Natural killer cell (primary cell): ENCODE data around the gene ABCG1. TPM values are rescaled to one million over a fixed set of nuclear protein-coding genes. Genes with fewer than 3 reads are reported as not detected.

Experiments used
- ATAC-seq, 3 donors: fragments of 150-1000 bp in 2 of 3; fragments of 200-7000 bp in 1 of 3; cut with Tn5 transposase; 1 replicate in 1 of 3; 2 replicates in 2 of 3; pipeline ENCODE4 v1.10.0; 2021; ENCODE audit warnings: mild to moderate bottlenecking in 2 of 3, moderate library complexity in 2 of 3
- DNase-seq, 2 donors: peaks; one replicate each; pipeline versions ENCODE4 v3.0.0 to v3.0.0-alpha.2; 2013 to 2021; ENCODE audit warnings: mixed read lengths in 1 of 2
- H3K27ac ChIP-seq: one replicate; pipeline ENCODE4 v1.5.1; 2013; ENCODE audit warnings: mild to moderate bottlenecking, low read length
- H3K27me3 ChIP-seq: one replicate; pipeline ENCODE4 v1.6.1; 2013; ENCODE audit warnings: low read length; ENCODE audit not compliant: control insufficient read depth, insufficient read depth
- H3K36me3 ChIP-seq: one replicate; pipeline ENCODE4 v1.6.1; 2013; ENCODE audit warnings: low read length; ENCODE audit not compliant: control insufficient read depth, insufficient read depth
- H3K4me1 ChIP-seq: one replicate; pipeline ENCODE4 v1.6.1; 2013; ENCODE audit warnings: low read length; ENCODE audit not compliant: control insufficient read depth, insufficient read depth
- H3K4me3 ChIP-seq: one replicate; pipeline ENCODE4 v1.5.1; 2013; ENCODE audit warnings: low read length
- H3K9me3 ChIP-seq: one replicate; pipeline ENCODE4 v1.6.1; 2013; ENCODE audit warnings: low read length; ENCODE audit not compliant: control insufficient read depth, insufficient read depth
- H3K27ac Mint-ChIP-seq, 2 donors: one replicate each; pipeline ENCODE4 v1.8.0; 2022; ENCODE audit warnings: mild to moderate bottlenecking in 2 of 2, mixed read lengths in 2 of 2, moderate library complexity in 1 of 2
- H3K27me3 Mint-ChIP-seq, 2 donors: one replicate each; pipeline ENCODE4 v1.8.0; 2022; ENCODE audit warnings: low read depth in 2 of 2, mixed read lengths in 2 of 2
- H3K36me3 Mint-ChIP-seq: one replicate; pipeline ENCODE4 v1.8.0; 2022; ENCODE audit warnings: mixed read lengths
- H3K4me1 Mint-ChIP-seq, 2 donors: one replicate each; pipeline ENCODE4 v1.8.0; 2022; ENCODE audit warnings: mixed read lengths in 2 of 2
- H3K4me3 Mint-ChIP-seq: one replicate; pipeline ENCODE4 v1.8.0; 2022; ENCODE audit warnings: mild to moderate bottlenecking, moderate library complexity, mixed read lengths
- H3K9me3 Mint-ChIP-seq, 2 donors: one replicate each; pipeline ENCODE4 v1.8.0; 2022; ENCODE audit warnings: mixed read lengths in 2 of 2
- CTCF ChIP-seq: fragments of 200-600 bp; IDR thresholded peaks from one replicate; pipeline ENCODE4 v1.8.0; 2022; ENCODE audit warnings: antibody characterized with exemption
- WGBS: methylation state at CpG from one replicate; pipeline ENCODE4 v1.1.7; 2013; ENCODE audit warnings: missing lambda C conversion rate; ENCODE audit not compliant: insufficient coverage; 5-methylcytosine and 5-hydroxymethylcytosine counted together
- intact Hi-C: fragments of 100-400 bp; cut with micrococcal nuclease; formaldehyde crosslinking; loops from one replicate; pipeline ENCODE4 v1.14.2; 2022
- total RNA-seq, 4 donors: library from RNA; stranded (reverse); fragments of 120-200 nt in 1 of 4; gene quantifications; one replicate each; pipeline versions ENCODE4 v1.2.3 to v1.2.4, GENCODE V29; 2013 to 2022

ABCG1 gene
- total RNA-seq, 3 donors from 2014 or later (not counting 1 experiment from before 2014, with no cell fraction given): 10.4 to 14.7 (median 13.8) TPM

- no peaks in the 10 kb centered on the region for H3K36me3 Mint-ChIP-seq
- H3K27me3 Mint-ChIP-seq: peaks cover 4 to 8% of the 10 kb centered on the region in 2 donors
- H3K27ac Mint-ChIP-seq: no peak overlapping the region
- Histone ChIP-seq H3K9me3 (no peaks in the 10 kb centered on the region), H3K4me3 (no peak overlapping the region), H3K36me3 (peaks cover 5% of the 10 kb centered on the region), H3K4me1 (peaks cover 3% of the 10 kb centered on the region), H3K27me3 (no peaks in the 10 kb centered on the region), H3K27ac (no peak overlapping the region)
- no peak for DNase-seq
- H3K4me3 Mint-ChIP-seq: no peak overlapping the region
- no peak for TF ChIP-seq CTCF
- intact Hi-C loops: no loop called here
- no peak for ATAC-seq
- H3K9me3 Mint-ChIP-seq: no peaks in the 10 kb centered on the region
- H3K4me1 Mint-ChIP-seq: no peaks in the 10 kb centered on the region
- 88% methylated on average over 5 of the region's 7 CpGs for WGBS
Measured at GRCh38 chr21:42300045-42300583, 81.2 kb downstream of the ABCG1 start.

GRCh38 chr21:42300956-42301355 lies 82.0 kb downstream of the ABCG1 start:
- intact Hi-C loops: no loop called here
- no peak for ATAC-seq
- WGBS: 88% methylated on average over 9 of the region's 9 CpGs

DNA sequence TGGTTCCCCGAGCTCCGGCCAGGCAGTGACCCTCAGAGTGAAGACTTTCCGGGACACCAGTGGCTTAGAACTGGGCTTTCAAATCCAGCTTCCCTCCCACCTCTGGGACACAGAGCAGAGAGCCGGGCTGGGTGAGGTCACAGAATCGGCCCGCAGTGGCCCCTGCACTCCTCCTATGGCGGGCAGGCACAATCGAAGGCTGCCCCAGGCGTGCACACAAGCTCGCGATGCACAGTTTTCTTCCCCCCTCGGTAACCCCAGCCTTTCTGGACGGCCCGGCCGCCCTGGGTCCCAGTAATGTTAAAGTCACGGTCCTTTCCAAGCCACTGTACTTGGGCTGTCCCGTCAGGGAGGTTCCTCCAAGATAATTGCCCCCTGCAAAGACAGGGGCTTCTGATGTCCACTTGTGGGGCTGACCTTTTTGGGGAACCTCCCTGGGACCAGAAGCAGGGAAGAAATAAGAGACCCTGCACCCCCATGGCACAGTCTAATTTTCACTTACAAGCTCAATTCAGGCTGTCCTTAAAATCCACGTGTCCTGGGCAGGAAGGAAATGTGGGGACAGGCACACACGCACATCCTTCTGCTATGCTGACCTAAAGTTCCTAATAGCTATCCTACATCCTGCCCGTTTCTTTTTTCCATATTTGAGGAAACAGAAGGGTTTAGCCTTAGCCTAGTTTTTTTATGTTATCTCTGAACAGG lies 82.6 kb downstream of the ABCG1 start:
- DNase-seq (no peak), ATAC-seq (no peak)
- peaks cover 6% of the 10 kb centered on the region for H3K4me1 ChIP-seq
- 79% methylated on average over 20 of the region's 20 CpGs for WGBS
- H3K27ac ChIP-seq: no peak overlapping the region
- intact Hi-C loops: no loop called here
- Mint-ChIP-seq H3K36me3 (no peaks in the 10 kb centered on the region), H3K27me3 (peaks cover 5 to 17% of the 10 kb centered on the region in 2 donors), H3K27ac (no peak overlapping the region), H3K4me3 (no peak overlapping the region), H3K4me1 (no peaks in the 10 kb centered on the region), H3K9me3 (no peaks in the 10 kb centered on the region)
- H3K4me3 ChIP-seq: no peak overlapping the region
- TF ChIP-seq CTCF: no peak
- no peaks in the 10 kb centered on the region for H3K27me3 ChIP-seq
- peaks cover 2% of the 10 kb centered on the region for H3K36me3 ChIP-seq
- no peaks in the 10 kb centered on the region for H3K9me3 ChIP-seq

More at GRCh38 chr21:42300956-42301355, 82.0 kb downstream of the ABCG1 start:
- H3K36me3 Mint-ChIP-seq: no peaks in the 10 kb centered on the region
- no peak overlapping the region for H3K27ac ChIP-seq
- H3K4me3 ChIP-seq: no peak overlapping the region
- H3K9me3 ChIP-seq: no peaks in the 10 kb centered on the region
- DNase-seq: no peak
- TF ChIP-seq CTCF: no peak
- no peak overlapping the region for H3K27ac Mint-ChIP-seq
- no peak overlapping the region for H3K4me3 Mint-ChIP-seq
- peaks cover 4% of the 10 kb centered on the region for H3K36me3 ChIP-seq
- H3K4me1 Mint-ChIP-seq: no peaks in the 10 kb centered on the region
- peaks cover 3% of the 10 kb centered on the region for H3K4me1 ChIP-seq
- H3K9me3 Mint-ChIP-seq: no peaks in the 10 kb centered on the region
- H3K27me3 Mint-ChIP-seq: peaks cover 4 to 11% of the 10 kb centered on the region in 2 donors
- no peaks in the 10 kb centered on the region for H3K27me3 ChIP-seq
